Fibroblast of the aortic adventitia (primary cell): ENCODE measurements around the gene ENDOD1. TPM values are rescaled to one million over a fixed set of nuclear protein-coding genes. Genes with fewer than 3 reads are reported as not detected.

Experiments
- DNase-seq: peaks from one replicate; pipeline ENCODE4 v3.0.0-alpha.2; 2010; ENCODE audit warnings: low read depth
- H3K4me3 ChIP-seq: 2 replicates; pipeline ENCODE4 v1.5.1; 2011; ENCODE audit warnings: low read depth, mild to moderate bottlenecking, control low read depth, low read length, moderate library complexity
- CTCF ChIP-seq: IDR thresholded peaks from 2 replicates; pipeline ENCODE4 v1.5.1; 2011; ENCODE audit warnings: mild to moderate bottlenecking, low read length, control low read depth, inconsistent platforms; ENCODE audit not compliant: insufficient read depth
- total RNA-seq: library from RNA; depleted of rRNA; stranded (reverse); fragments of >200 nt; gene quantifications from 2 replicates; pipeline ENCODE4 v1.2.3, GENCODE V29; 2012; ENCODE audit warnings: low replicate concordance

ENDOD1 gene
- total RNA-seq, 1 donor: 39.8 TPM

- peak overlapping the region; percentile 89 for H3K4me3 ChIP-seq
- peak; percentile 74 for DNase-seq
- peak; percentile 75 for TF ChIP-seq CTCF
Measured at GRCh38 chr11:95067039-95067840, 22.4 kb upstream of the ENDOD1 start.

- no peak for DNase-seq
- TF ChIP-seq CTCF: no peak
- peak overlapping the region; percentile 89 for H3K4me3 ChIP-seq
Measured at GRCh38 chr11:95067841-95068219, 21.8 kb upstream of the ENDOD1 start.

GRCh38 chr11:95068549-95068948 is 21.1 kb upstream of the ENDOD1 start:
- DNase-seq: peak; percentile 95
- peak overlapping the region; percentile 89 for H3K4me3 ChIP-seq
- no peak for TF ChIP-seq CTCF

- TF ChIP-seq CTCF: no peak
Measured at GRCh38 chr11:95070471-95070870, 19.2 kb upstream of the ENDOD1 start.

GRCh38 chr11:95072948-95073347 is 16.7 kb upstream of the ENDOD1 start:
- DNase-seq: no peak
- H3K4me3 ChIP-seq: no peak overlapping the region
- no peak for TF ChIP-seq CTCF

More at GRCh38 chr11:95070471-95070870, 19.2 kb upstream of the ENDOD1 start:
- H3K4me3 ChIP-seq: no peak overlapping the region
- DNase-seq: no peak

GRCh38 chr11:95074792-95075563 is 14.7 kb upstream of the ENDOD1 start:
- no peak for DNase-seq
- H3K4me3 ChIP-seq: no peak overlapping the region

More at GRCh38 chr11:95074792-95075563, 14.7 kb upstream of the ENDOD1 start:
- no peak for TF ChIP-seq CTCF
